ENCODE measurements around the gene DLX3.

Gene DLX3

DNA sequence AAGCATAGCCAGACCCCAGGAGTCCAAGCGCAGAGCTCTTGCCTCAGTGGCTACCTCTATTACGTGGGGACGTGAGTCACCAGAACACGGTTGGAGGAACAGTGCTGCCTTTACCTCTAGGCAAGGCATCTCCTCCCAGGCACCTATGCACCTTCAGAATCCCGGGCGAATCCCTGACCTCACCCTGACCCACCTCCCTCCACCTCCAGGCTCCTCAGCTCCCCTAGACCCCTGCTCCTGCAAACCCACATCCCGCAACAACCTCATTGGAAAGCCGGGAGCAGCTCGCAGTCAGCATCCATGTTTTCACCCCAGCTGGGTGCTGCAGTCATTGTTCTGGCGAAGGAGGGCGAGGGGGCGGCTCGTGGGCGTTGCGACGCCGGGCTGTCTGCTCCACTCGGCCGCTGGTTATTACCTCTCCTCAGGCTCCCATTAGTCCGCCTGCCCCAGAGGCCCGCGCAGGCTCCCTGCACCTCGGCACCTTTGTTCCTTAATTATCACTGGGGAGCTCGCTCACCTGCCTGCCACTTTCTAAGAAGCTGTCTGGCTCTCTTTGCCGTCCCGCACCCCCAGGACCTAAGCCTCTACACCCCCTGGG lies 50.7 kb downstream of the DLX3 start:
- no peak for DNase-seq (ENCODE audit: low read depth)
- H3K4me3 ChIP-seq (ENCODE audit: control insufficient read depth, low read depth, low read length), result no peak overlapping the region
- TF ChIP-seq, protein P1, sequence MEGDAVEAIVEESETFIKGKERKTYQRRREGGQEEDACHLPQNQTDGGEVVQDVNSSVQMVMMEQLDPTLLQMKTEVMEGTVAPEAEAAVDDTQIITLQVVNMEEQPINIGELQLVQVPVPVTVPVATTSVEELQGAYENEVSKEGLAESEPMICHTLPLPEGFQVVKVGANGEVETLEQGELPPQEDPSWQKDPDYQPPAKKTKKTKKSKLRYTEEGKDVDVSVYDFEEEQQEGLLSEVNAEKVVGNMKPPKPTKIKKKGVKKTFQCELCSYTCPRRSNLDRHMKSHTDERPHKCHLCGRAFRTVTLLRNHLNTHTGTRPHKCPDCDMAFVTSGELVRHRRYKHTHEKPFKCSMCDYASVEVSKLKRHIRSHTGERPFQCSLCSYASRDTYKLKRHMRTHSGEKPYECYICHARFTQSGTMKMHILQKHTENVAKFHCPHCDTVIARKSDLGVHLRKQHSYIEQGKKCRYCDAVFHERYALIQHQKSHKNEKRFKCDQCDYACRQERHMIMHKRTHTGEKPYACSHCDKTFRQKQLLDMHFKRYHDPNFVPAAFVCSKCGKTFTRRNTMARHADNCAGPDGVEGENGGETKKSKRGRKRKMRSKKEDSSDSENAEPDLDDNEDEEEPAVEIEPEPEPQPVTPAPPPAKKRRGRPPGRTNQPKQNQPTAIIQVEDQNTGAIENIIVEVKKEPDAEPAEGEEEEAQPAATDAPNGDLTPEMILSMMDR (IDR thresholded peaks at IDR 0.05; ENCODE audit: control insufficient read depth, insufficient read depth, low read depth, low read length, missing control alignments), result no peak

DNA sequence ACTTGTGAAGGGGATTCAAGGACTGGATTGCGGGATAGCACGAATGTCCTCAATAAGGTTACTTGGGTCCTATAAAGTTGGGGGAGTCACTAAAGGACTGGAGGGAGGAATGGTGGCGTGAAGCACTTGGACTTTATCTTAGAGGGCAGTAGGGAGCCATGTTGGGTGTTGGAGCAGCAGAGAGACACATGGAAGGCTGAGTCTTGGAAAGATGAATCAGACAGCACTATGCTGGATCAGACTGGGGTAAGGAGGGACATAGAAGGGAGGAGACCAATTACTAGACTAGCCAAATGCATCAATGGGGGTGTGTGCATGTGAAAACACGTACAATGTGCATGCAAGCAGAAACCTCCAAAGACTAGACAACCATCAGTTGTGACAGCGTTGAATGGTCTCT lies 52.1 kb downstream of the DLX3 start:
- TF ChIP-seq, protein P1 (IDR thresholded peaks at IDR 0.05; ENCODE audit: control insufficient read depth, insufficient read depth, low read depth, low read length, missing control alignments), result no peak
- H3K4me3 ChIP-seq (ENCODE audit: control insufficient read depth, low read depth, low read length), result no peak overlapping the region
- no peak for DNase-seq (ENCODE audit: low read depth)

DNA sequence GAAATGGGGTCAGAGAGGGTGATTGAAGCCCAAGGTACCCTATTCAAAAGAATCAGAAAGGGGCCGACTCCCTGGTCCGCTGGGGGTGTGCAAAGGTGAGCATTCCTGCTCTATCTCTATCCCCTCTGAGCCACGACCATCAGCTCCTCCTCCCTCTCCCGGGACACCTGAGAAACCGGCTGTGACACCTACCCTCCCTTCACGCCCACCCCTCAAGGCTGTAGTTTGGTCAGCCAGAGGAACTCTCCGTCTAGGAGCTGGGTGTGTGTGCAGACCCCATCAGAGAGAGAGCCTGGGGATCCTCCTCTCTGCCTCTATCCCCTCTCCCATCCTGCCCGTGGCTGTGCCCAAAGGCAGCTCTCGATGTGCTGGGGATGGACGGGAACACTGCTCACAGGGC lies 53.6 kb downstream of the DLX3 start:
- H3K4me3 ChIP-seq (ENCODE audit: control insufficient read depth, low read depth, low read length), result no peak overlapping the region
- TF ChIP-seq, protein P1 (IDR thresholded peaks at IDR 0.05; ENCODE audit: control insufficient read depth, insufficient read depth, low read depth, low read length, missing control alignments), result no peak
- no peak for DNase-seq (ENCODE audit: low read depth)

Data from AG09309 (cell line).